NCI-H2029 treated with DMSO at 0.1 percent for 48 hours (cell line): ENCODE data around the gene DBNL.
"Not testable (repeated sequence)": the region's sequence is repeated elsewhere in the genome, so short reads cannot be mapped to it uniquely, and the experiment has no call there.

ENCODE experiments used
- DNase-seq: peaks from one replicate; lab custom pipeline; 2025; lab: John Stamatoyannopoulos, UW

The DBNL gene

DNA sequence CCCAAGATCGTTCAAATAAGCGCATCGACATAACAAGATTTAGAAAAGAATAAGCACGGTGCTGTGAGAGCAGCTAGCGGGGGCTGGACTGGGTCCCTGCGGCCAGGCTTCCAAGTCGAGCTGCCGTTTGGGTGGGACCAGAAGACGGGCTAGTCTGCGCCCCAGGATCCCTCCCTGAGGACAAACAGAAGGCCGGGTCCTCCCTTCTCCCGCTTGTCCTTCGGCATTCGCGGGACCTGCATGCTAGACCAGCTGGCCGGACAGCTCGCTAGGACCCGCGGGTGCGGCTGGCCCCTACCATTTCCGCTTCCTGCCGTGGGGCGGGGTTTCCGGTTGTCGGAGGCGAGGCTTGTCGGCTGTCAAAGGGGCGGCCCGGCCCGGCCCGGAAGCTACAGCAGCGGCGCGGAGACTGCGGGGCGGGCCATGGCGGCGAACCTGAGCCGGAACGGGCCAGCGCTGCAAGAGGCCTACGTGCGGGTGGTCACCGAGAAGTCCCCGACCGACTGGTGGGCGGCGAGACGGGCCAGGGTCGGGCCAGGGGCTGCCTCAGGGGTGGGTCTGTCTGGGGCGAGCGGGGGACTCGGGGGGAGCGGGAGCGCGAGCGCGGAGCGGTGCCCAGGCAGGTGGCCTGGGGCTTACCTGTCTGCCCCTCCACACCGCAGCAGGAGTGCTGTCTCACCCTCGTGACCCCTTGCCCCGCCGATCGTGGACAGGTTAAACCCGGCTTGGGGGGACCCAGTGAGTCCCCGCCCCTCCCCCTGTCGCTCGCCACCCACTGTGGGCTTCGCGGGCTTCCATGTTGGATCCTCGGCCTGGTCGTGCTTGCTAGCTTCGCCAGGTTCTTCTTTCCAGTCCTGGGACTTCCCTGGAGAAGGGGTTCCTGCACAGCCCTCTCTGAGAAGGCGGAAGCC is at the start of gene DBNL:
DBNL (plus strand) TSS at position 388 of the 911 bp plus-strand sequence; CDS start at position 424, 36 bp downstream.
- peak; percentile 72 for DNase-seq

DNA sequence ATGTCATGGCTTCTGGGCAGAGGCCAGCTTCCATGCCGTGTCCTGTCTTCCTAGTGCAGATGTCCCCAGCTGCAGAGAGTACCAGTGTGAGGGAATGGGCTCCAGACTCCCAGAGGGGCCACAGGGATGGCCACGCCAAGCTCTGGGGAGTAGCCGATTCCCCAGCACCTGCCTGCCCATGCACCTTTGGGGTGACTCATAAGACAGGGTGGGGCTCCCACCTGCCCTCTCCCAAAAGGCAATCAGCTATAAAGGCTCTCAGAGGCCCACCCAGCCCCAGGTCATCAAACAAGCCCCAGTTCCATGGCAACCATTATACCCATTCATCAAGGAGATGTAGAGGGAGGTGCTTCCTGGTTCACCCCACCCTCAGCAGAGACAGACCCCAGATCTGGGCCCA is 47.0 kb upstream of the DBNL start, which contains the start of gene SPDYE1:
SPDYE1 (plus strand) TSS at position 366 of the 400 bp plus-strand sequence. CDS start 2,053 bp downstream, outside the sequence.
- not testable (repeated sequence) for DNase-seq

DNA sequence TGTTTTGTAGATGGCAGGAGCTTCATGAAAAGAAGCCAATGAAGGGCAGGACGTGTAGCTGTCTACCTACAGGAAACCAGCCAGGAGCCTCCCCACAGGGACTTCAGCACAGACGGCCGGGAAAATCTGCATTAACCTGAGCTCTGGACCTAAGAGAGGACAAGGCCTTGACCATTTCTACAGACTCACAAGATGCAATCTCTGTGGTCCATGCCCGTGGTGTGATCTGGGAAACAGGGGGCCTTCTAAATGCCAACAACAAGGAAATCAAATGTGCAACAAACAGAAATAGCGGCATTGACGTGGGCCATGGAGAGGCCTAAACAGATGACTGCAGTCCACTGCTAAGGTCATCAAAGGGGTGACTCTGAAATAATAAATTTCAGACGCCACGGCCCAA is 32.4 kb upstream of the DBNL start:
- not testable (repeated sequence) for DNase-seq

DNA sequence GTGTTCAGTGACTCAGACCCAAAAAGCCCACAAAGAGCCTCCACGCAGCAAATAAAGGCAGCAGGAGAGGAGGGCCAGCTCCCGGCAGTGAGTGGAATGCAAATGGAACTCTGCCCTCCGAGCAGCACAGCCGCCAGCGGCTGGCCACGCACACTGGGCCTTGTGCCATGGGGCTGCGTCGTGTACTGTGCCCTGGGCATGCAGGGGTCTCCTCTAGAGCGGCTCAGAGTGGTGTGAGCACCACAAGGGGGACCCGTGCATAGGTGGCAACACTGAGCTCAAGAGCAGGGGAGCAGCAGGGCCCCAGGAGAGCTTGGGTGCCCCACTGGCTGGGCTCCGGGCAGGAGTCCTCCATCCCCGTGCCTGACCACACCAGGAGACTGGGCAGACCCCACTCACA is 29.4 kb upstream of the DBNL start:
- not testable (repeated sequence) for DNase-seq

DNA sequence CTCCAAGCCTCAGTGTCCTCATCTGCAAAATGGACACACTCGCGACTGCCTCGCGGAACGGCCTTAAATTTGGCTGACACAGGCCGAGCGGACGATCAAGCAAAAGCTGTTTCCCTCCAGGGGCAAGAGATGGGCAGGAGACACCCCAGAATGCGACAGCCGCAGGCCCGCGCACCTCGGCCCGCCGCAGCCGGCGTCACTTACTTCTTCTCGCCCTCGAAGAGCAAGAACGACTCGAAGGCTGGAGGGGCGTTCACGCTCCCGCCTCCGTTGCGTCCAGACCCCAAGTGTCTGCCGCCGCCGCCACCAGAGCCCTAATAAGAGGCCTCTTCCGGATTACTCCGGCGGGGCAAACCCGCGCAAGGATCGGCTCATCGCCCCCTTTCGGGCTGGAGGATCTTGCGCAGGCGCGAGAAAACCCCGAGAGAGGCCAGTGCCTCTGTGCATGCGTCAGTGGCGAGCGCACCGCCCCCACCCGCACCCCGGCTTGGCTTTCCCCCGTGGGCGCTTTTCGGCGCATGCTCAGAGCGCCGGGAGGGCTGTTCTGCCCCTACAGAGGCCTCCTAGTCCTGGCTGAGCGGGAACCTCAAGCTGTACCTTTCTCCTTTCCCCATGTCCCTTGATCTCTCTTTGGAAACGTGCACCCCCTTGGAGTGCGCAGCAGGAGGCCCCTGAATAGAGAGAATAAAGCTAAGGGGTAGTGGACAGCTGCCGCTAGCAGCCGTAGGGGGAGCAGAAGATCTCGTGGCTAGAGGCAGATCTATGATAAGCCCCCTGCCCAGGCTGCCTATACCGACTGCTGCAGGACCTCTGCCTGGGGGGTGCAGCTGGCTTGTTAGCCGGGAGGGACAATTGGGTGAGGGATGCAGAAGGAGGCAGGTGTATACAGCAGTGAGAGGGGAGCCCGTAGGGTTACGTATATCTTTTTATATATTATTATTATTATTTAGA is 25.4 kb upstream of the DBNL start:
- peak; percentile 55 for DNase-seq

DNA sequence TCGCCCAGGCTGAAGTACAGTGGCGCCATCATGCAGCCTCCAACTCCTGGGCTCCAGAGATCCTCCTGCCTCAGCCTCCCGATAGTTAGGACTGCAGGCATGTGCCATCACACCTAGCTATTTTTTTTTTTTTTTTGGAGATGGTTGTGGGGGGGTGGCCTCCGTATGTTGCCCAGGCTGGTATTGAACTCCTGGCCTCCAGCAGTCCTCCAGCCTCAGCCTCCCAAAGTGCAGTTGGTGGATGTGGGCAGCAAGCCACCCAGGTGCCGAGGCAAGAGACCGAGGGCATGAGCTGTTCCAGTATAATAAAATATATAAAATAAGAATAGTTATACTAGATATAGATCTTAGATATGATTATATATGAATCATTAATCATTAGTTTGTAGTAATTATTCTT is 24.7 kb upstream of the DBNL start:
- DNase-seq: not testable (repeated sequence)

DNA sequence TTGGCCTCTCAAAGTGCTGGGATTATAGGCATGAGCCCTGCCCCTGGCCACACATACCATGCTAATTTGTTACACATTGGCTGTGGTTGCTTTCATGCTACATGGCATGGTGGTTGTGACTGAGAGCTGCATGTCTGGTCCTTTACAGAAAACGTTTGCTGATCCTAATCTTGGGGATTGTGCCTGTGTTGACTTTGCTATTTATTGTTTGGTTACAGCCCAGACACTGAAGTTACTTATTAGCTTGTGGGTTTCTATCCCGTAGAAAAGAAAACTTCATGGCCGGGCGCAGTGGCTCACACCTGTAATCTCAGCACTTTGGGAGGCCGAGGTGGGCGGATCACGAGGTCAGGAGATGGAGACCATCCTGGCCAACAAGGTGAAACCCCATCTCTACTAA is 22.4 kb upstream of the DBNL start:
- DNase-seq: not testable (repeated sequence)

DNA sequence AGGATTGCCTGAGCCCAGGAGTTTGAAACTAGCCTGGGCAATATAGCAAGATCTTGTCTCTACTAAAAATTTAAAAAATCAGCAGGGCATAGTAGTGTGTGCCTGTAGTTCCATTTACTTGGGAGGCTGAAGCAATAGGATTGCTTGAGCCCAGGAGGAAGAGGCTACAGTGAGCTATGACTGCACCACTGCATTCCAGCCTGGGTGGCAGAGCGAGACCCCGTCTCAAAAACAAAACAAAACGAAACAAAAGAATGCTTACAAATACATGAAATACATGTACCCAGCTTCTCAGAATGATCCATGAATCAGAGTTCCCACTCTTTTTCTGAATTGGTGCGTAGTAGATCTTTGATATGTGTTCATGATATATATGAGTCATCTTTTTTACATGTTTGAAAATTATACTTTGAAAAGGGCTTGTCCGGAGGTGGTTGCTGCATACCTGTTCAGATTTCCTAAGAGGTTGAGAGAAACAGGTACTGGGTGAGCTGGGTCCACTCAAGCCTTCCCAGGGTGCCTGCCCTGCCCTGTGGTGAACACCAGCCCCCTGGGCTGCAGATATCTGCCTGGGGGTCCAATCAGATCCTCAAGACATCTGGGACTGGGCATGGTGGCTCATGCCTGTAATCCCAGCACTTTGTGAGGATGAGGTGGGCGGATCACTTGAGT is 21.6 kb upstream of the DBNL start:
- DNase-seq: not testable (repeated sequence)

DNA sequence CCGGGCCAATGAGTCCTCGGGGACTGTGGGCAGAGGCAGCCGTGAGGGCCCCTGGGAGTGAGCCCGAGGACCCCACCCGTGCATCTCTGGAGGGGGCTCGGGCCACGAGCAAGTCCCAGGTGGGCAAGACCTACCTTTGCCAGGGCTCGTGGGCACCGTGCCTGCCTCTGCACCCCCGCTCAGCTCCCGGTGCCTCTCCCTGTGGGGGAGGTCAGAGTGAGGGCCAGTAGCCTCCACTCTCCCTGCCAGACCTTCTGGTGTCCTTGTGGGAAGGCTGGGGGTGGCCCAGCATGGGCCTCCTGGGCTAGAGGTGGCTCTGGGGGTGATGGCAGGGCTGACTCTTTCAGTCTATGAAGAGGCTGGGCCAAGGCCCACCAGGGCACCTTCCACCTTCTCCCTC is 15.1 kb upstream of the DBNL start:
- DNase-seq: not testable (repeated sequence)

DNA sequence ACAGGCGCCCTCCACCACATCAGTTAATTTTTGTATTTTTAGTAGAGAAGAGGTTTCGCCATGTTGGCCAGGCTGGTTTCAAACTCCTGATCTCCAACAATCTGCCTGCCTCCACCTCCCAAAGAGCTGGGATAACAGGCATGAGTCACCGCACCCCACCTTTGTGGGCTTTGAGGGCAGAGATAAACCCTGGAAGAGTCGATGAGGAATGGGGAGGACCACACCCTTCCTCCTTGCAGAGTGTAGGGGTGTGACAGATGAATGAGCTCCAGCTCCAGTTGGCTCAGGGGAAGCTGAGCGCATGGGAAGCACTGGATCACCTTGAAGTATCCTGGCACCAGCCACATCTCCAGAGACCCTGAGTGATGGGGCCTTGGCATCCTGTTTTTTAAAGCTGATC is 14.5 kb upstream of the DBNL start:
- not testable (repeated sequence) for DNase-seq

DNA sequence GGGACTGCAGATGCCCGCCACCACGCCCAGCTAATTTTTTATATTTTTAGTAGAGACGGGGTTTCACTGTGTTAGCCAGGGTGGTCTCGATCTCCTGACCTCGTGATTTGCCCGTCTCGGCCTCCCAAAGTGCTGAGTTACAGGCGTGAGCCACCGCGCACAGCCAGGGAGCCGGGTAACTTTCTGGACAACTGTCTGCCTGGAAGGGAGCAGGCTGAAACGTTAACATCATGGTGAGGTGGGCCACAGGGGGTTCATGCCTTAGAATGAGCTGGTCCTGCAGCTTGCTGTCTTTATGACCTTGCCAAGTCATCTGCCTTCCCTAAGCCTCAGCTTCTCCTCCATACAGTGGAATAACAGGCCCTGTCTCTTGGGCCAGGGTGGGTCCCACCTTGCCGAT is 13.2 kb upstream of the DBNL start:
- not testable (repeated sequence) for DNase-seq

DNA sequence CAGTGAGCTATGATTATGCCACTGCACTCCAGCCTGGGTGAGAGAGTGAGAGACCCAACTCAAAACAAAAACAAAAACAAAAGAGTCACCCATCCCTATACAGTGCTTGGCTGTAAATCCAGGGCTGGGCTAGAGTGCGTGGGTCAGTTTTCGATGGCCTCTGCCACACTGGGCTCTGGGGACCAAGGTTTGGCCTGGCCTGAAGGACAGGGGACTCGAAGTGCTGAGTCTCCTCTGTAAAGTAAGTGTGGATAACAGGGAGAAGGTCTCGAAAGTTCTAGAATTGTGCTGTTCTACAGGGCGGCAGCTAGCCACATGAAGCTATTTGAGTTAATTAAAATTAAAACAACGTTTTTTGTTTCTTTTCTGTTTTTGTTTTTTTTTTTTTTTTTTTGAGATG is 12.5 kb upstream of the DBNL start:
- DNase-seq: not testable (repeated sequence)

DNA sequence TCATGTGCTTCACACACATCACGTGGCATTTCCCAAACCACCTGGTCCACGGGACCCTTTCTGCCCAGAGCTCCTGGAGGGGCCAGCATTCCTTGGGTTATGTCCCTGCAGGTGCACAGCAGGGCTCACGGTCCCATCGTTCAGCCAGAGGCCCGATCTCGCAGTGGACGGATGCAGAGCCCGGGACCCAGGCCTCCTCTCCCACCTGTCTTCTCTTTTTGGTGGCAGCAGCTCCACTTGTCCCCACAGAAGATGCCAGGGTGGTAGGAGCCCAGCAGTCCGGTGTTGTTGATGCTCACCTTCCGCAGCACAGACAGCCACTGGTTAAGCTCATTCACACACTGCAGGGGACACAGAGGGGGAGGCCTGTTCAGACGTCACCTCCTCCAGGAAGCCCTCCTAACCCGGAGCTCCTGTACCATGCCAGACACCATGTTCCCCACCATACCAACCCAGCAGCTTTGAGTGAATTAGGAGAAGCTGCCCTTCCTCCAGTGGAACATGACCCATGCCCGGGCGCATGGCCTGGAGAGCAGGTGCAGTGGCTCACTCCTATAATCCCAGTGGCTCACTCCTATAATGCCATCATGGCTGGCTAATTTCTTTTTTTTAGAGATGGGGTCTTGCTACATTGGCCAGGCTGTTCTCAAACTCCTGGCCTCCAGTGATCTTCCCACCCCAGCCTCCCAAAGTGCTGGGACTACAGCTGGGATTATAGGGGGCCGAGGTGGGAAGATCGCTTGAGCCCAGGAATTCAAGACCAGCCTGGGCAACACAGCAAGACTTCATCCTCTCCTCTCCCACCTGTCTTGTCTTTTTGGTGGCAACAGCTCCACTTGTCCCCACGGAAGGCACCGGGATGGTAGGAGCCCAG is 10.3 kb upstream of the DBNL start:
- DNase-seq: not testable (repeated sequence)

DNA sequence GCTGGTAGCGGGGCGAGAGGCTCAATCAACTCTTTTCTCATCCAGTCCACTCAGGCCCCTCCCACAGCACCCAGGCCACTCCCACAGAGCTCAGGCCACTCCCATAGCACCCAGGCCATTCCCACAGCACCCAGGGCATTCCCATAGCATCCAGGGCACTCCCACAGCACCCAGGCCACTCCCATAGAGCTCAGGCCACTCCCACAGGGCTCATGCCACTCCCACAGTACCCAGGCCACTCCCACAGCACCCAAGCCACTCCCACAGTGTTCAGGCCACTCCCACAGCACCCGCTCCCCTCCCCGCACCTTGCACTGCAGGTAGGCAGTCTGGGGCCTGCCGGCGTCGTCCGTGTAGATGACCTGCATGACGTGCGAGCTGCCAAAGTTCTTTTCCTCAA is 8.1 kb upstream of the DBNL start:
- DNase-seq: not testable (repeated sequence)

DNA sequence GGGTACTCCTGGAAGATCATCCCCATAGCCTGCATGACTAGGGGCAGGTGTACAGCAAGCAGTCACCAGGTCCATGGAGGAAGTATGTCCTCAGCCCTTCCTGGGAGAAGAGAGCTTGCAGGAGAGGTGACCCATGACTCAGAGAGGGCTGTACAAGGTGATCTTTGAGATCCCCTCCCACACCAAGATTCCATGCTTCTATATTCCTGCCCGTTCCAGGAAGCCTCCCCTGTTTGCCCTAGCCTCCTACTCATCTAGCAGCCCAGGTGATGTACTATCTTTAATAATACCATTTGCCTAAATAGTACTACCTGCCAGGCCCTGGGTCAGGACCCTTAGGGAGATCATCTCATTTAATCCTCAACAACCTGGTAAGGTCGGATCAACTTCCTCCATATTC is 6.6 kb upstream of the DBNL start:
- DNase-seq: not testable (repeated sequence)

DNA sequence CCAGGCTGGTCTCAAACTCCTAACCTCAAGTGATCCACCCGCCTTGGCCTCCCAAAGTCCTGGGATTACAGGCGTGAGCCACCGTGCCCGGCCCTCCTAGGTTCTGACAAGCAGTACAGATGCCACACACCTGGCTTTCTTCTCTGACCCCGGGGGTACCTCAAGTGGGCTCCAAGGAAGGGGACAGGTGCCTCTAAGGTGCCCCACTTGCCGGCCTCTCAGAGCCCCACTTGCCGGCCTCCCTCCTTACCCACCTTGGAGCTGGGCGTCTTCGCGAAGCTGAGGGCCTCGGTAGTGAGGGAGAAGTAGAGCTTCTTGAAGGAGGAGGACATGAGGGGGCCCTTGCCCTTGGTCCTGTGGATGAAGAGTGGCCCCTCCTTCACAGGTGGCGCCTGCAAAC is 5.9 kb upstream of the DBNL start:
- DNase-seq: not testable (repeated sequence)

DNA sequence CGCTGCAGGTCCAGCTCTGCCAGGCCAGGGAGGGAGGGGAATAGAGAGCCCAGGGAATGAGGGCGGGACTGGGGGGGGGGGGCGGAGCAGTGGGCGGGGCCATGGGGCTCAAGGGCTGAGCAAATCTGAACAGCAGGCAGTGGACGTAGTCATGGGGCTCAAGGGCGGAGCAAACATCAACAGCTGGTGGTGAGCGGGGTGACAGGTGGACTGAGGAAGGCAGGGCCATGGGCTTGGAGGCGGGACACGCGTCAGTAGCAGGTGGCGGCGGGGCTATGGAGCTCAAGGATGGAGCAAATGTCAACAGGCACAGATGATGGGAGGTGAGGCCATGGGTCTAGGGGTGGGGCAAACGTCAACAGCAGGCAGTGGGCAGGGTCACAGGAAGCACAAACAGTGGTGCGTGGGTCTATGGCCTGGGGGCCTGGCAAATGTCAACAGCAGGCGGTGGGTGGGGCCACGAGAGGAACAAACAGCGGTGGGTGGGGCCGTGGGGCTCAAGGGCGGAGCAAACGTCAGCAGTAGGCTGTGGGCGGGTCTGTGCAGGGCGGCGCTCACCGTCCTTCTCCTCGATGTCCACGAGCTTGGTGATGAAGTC is 5.4 kb upstream of the DBNL start:
- DNase-seq: peak; percentile 93

DNA sequence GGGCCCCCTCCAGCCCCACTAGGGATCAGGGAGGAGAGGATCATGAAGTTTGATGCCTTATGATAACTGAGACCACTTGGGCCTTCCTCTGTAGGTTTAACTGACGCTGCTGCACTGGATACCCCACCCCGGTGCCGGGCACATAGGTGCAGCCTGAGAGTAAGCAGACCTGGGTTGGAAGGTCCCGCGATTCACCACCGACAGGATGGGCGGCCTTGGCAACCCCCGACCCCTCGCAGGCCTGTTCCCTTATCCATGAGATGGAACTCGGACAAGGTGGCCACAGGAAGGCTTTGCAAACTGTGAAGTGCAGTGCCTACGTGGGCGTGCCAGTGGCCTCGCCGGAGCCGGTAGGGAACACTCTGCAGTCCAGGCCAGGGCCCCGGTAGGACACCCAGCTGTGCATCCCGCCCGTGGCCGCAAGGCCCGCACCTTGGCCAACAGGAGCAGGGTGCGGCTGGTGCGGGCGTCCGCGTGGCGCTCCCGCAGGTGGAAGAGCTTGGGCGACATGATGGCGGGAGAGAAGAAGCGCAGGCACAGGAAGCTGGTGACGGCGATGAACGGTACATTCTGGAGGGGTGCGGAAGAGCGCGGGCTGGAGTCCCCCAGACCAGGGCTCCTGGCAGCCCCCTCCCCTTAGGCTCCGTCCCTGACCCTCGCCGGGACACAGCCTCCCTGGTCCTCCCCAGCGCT is 4.6 kb upstream of the DBNL start:
- not testable (repeated sequence) for DNase-seq

DNA sequence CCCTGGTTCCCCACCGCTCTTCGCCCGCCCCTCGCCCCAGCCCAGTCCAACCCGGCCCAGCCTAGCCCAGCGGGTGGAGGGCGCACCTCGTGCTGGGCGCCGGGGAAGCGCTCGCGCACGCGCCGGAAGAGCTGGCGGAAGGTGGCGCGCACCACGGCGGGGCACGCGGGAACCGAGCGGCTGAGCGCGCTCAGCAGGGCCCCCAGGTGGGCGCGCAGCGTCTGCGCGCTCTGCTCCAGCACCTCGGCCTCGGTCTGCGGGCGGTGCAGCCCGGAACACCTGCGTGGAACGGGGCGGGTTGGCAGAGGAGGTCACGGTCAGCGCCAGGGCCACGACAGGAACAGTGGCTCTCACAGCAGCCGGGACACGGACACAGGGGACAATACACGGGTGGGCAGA is 4.0 kb upstream of the DBNL start:
- DNase-seq: not testable (repeated sequence)

DNA sequence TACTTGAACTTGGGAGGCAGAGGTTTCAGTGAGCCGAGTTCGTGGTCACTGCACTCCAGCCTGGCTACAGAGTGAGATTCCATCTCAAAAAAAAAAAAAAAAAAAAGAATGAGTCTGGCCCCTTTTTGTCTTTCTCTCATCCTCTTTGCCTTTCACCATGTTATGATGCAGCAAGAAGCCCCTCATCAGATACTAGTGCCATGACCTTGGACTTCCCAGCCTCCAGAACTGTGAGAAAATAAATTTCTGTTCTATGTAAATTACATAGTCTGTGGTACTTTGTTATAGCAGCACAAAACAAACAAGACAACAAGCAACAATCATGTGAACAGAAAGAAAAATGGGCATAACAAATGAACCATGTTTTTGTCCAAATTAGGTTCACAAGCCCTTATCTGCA is 2.3 kb upstream of the DBNL start:
- no peak for DNase-seq
